Measurements from ENCODE around the gene CARF. TPM values are rescaled to one million over a fixed set of nuclear protein-coding genes. Genes with fewer than 3 reads are reported as not detected.

The CARF gene
- total RNA-seq, 1 experiment from 2014 or later, result 13.8 TPM

DNA sequence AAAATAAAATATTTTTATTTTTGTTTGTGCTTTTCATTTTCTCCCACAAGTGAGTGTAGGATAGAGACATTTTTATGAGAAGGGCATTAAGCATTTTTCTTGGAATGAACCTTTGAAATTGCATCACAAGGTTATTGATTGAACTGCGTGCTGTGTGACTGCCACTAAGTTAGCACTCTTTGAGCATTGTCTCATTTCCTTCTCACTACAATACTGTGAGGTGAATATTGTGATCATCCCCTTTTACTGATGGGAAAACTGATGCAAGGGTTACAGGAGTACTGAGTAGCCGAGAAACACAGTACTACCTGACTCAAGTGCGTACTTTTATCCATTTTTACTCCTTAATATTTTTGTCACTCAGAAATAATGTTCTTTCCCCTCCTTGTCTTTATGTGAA is 104.6 kb downstream of the CARF start:
- Histone ChIP-seq H3K27ac (ENCODE audit: low read length) (no peak overlapping the region), H3K9me3 (ENCODE audit: low read length) (no peaks in the 10 kb centered on the region), H4K20me1 (ENCODE audit: insufficient read depth, low read depth, low read length) (no peaks in the 10 kb centered on the region), H3K4me2 (ENCODE audit: low read depth, low read length, poor library complexity, severe bottlenecking) (peak overlapping the region; percentile 91), H3K9ac (ENCODE audit: low read length) (peak overlapping the region; percentile 24; the same call in 1 of the 2 replicates), H3K4me1 (ENCODE audit: low read length) (peaks cover 46% of the 10 kb centered on the region), H3K36me3 (ENCODE audit: insufficient read depth, low read length) (no peaks in the 10 kb centered on the region), H3K79me2 (ENCODE audit: low read length) (peaks cover 23% of the 10 kb centered on the region; the same call in 1 of the 2 replicates), H2AFZ (ENCODE audit: low read length) (no peak overlapping the region), H3K9me2 (replicated peaks; ENCODE audit: insufficient read depth, low read length) (no peaks in the 10 kb centered on the region), H3K27me3 (ENCODE audit: low read length) (no peaks in the 10 kb centered on the region), H3K4me3 (ENCODE audit: low read length) (0 out of 2 replicates have a peak overlapping the region, but pooled peaks have one; percentile 14)
- DNase-seq, result no peak

DNA sequence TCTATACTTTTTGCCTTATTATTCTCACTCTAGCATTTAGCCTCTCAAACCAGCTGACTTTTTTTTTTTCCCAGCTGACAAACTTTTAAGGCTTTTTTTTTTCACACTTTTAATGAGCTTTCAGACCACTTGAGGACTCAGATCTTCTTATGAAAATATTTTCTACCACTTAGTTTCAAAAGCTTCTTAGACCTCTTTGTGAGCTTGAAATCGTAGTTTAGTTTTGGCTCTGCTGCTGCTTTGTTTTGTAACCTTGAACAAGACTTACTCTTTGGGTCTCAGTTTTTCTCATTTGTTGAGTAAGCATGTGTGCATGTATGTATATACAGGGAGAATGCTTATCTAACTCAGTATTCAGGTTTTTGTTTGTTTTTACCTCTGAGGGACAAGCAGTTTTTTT is 106.1 kb downstream of the CARF start:
- no peak overlapping the region for H2AFZ ChIP-seq (ENCODE audit: low read length)
- H3K4me2 ChIP-seq (ENCODE audit: low read depth, low read length, poor library complexity, severe bottlenecking), result peak overlapping the region; percentile 91

DNA sequence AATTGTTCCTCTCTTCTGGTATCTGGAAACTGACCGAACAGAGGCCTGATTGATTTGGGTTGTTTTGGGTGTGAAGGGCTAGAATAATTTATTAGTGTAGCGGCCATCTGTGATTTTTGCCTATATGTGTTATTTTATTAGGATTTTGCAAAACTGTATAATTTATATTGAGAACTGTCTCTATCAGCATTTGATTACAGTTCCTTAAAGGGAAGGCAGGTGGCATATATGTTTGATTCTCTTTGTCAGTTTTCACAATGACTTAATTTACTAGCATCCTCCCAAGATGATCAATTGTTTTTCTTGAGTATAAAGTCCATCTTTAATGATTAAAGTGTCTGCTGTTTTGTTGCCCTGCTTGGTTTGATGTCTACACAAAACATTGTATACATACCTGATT is 107.1 kb downstream of the CARF start:
- Histone ChIP-seq H3K4me1 (ENCODE audit: low read length) (peaks cover 40% of the 10 kb centered on the region), H3K36me3 (ENCODE audit: insufficient read depth, low read length) (no peaks in the 10 kb centered on the region), H3K4me2 (ENCODE audit: low read depth, low read length, poor library complexity, severe bottlenecking) (peak overlapping the region; percentile 91), H3K9ac (ENCODE audit: low read length) (no peak overlapping the region), H3K4me3 (ENCODE audit: low read length) (peak overlapping the region; percentile 23; the same call in 1 of the 2 replicates), H2AFZ (ENCODE audit: low read length) (no peak overlapping the region), H3K9me3 (ENCODE audit: low read length) (no peaks in the 10 kb centered on the region), H3K27me3 (ENCODE audit: low read length) (no peaks in the 10 kb centered on the region), H3K9me2 (replicated peaks; ENCODE audit: insufficient read depth, low read length) (no peaks in the 10 kb centered on the region), H3K79me2 (ENCODE audit: low read length) (peaks cover 23% of the 10 kb centered on the region; the same call in 1 of the 2 replicates), H4K20me1 (ENCODE audit: insufficient read depth, low read depth, low read length) (no peaks in the 10 kb centered on the region), H3K27ac (ENCODE audit: low read length) (no peak overlapping the region)
- DNase-seq, result no peak

More for the DNA sequence above, 106.1 kb downstream of the CARF start:
- DNase-seq, result peak; percentile 46
- Histone ChIP-seq H3K9me3 (ENCODE audit: low read length) (no peaks in the 10 kb centered on the region), H3K4me1 (ENCODE audit: low read length) (peaks cover 46% of the 10 kb centered on the region), H3K36me3 (ENCODE audit: insufficient read depth, low read length) (no peaks in the 10 kb centered on the region), H4K20me1 (ENCODE audit: insufficient read depth, low read depth, low read length) (no peaks in the 10 kb centered on the region), H3K79me2 (ENCODE audit: low read length) (peaks cover 23% of the 10 kb centered on the region; the same call in 1 of the 2 replicates), H3K27me3 (ENCODE audit: low read length) (no peaks in the 10 kb centered on the region), H3K4me3 (ENCODE audit: low read length) (0 out of 2 replicates have a peak overlapping the region, but pooled peaks have one; percentile 30), H3K27ac (ENCODE audit: low read length) (no peak overlapping the region), H3K9ac (ENCODE audit: low read length) (peak overlapping the region; percentile 25), H3K9me2 (replicated peaks; ENCODE audit: insufficient read depth, low read length) (no peaks in the 10 kb centered on the region)

DNA sequence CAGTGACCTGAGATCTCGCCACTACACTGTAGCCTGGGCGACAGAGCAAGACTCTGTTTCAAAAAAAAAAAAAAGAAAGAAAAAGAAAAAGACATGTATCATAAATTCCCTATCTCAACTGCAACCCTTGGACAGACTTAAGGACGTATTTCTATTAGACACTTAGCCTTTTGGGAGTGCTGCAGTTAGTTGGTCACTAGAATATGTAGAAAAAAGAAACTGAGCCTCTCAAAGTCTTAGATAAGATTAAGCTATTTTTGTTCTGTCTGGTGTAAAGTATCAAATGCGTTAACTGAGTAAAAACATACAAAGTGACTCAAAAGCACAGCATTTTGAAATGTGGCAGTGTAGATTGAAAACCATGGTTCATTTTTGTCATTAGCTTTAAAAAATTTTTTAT is 109.9 kb downstream of the CARF start:
- H3K27ac ChIP-seq (ENCODE audit: low read length), result no peak overlapping the region
- H3K9me3 ChIP-seq (ENCODE audit: low read length), result no peaks in the 10 kb centered on the region
- H3K9me2 ChIP-seq (replicated peaks; ENCODE audit: insufficient read depth, low read length), result no peaks in the 10 kb centered on the region
- H4K20me1 ChIP-seq (ENCODE audit: insufficient read depth, low read depth, low read length), result no peaks in the 10 kb centered on the region
- H2AFZ ChIP-seq (ENCODE audit: low read length), result no peak overlapping the region
- no peaks in the 10 kb centered on the region for H3K27me3 ChIP-seq (ENCODE audit: low read length)
- no peak overlapping the region for H3K4me2 ChIP-seq (ENCODE audit: low read depth, low read length, poor library complexity, severe bottlenecking)
- H3K4me3 ChIP-seq (ENCODE audit: low read length), result no peak overlapping the region
- no peak overlapping the region for H3K9ac ChIP-seq (ENCODE audit: low read length)
- H3K36me3 ChIP-seq (ENCODE audit: insufficient read depth, low read length), result no peaks in the 10 kb centered on the region
- H3K79me2 ChIP-seq (ENCODE audit: low read length), result peaks cover 13% of the 10 kb centered on the region; the same call in 1 of the 2 replicates
- DNase-seq, result no peak
- H3K4me1 ChIP-seq (ENCODE audit: low read length), result peaks cover 23% of the 10 kb centered on the region

DNA sequence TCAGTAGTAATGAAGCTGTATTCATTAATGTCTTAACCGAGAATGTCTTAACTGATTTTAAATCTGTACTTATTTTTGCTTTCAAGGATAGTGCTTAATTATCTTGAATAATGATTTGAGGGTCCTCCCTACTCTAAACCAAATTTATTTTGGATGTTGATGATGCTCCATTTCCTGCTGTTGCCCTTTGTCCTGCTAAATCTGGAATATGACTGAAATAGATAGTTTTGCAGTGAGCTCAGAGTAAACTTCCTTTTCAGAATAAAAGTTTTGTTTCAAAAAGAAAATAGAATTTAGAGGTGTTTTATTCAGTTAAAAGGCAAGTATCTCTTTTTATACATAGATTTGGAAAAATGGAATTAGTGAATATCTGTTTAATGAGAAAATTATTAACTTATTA is 110.7 kb downstream of the CARF start:
- H3K4me1 ChIP-seq (ENCODE audit: low read length), result peaks cover 18% of the 10 kb centered on the region
- H3K9me3 ChIP-seq (ENCODE audit: low read length), result no peaks in the 10 kb centered on the region
- no peaks in the 10 kb centered on the region for H3K9me2 ChIP-seq (replicated peaks; ENCODE audit: insufficient read depth, low read length)
- H3K27ac ChIP-seq (ENCODE audit: low read length), result no peak overlapping the region
- peaks cover 11% of the 10 kb centered on the region; the same call in 1 of the 2 replicates for H3K79me2 ChIP-seq (ENCODE audit: low read length)
- no peaks in the 10 kb centered on the region for H3K36me3 ChIP-seq (ENCODE audit: insufficient read depth, low read length)
- H3K27me3 ChIP-seq (ENCODE audit: low read length), result no peaks in the 10 kb centered on the region
- no peak overlapping the region for H2AFZ ChIP-seq (ENCODE audit: low read length)
- H3K4me3 ChIP-seq (ENCODE audit: low read length), result no peak overlapping the region
- no peak for DNase-seq
- H3K9ac ChIP-seq (ENCODE audit: low read length), result no peak overlapping the region
- H4K20me1 ChIP-seq (ENCODE audit: insufficient read depth, low read depth, low read length), result no peaks in the 10 kb centered on the region
- no peak overlapping the region for H3K4me2 ChIP-seq (ENCODE audit: low read depth, low read length, poor library complexity, severe bottlenecking)

DNA sequence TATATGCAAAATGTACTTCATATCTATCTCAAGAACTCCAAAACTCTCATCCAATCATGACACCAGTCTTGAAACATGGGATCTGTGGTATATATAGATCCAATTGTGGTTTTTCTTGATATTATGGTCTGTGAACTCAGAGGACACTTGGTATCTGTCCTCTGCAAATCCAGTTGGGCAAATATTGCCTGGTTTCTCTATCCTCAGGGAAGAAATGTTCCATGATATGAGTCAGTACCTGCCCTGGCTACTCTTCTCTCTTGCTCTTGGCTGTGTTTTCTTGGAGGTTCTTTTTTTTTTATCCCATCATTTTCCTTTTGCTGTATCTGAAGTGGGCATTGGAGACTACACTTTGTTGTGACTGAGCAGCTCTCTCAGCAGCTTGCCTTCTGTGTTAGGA is 113.5 kb downstream of the CARF start:
- no peaks in the 10 kb centered on the region for H3K27me3 ChIP-seq (ENCODE audit: low read length)
- no peaks in the 10 kb centered on the region for H3K79me2 ChIP-seq (ENCODE audit: low read length)
- H3K4me2 ChIP-seq (ENCODE audit: low read depth, low read length, poor library complexity, severe bottlenecking), result no peak overlapping the region
- H3K9me2 ChIP-seq (replicated peaks; ENCODE audit: insufficient read depth, low read length), result no peaks in the 10 kb centered on the region; the same call in 1 of the 2 replicates
- H3K9me3 ChIP-seq (ENCODE audit: low read length), result no peaks in the 10 kb centered on the region
- no peak overlapping the region for H3K9ac ChIP-seq (ENCODE audit: low read length)
- H3K4me3 ChIP-seq (ENCODE audit: low read length), result no peak overlapping the region
- H3K4me1 ChIP-seq (ENCODE audit: low read length), result no peaks in the 10 kb centered on the region; the same call in 1 of the 2 replicates
- DNase-seq, result no peak
- no peak overlapping the region for H3K27ac ChIP-seq (ENCODE audit: low read length)
- H3K36me3 ChIP-seq (ENCODE audit: insufficient read depth, low read length), result no peaks in the 10 kb centered on the region
- no peaks in the 10 kb centered on the region for H4K20me1 ChIP-seq (ENCODE audit: insufficient read depth, low read depth, low read length)
- no peak overlapping the region for H2AFZ ChIP-seq (ENCODE audit: low read length)

DNA sequence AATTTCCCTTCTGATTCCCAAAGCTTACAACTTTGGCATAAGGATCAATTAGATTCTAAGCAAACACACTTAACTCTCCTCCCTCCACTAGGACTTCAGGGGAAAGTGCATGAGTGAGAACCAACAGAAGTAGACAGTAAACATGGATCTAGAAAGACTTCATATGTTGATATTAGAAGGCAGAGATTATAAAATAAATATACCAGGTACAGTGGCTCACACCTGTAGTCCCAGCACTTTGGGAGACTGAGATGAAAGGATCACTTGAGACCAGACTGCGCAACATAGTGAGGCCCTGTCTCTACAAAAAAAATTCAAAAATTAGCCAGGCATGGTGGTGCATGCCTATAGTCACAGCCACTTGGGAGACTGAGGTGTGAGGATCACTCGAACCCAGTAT is 118.5 kb downstream of the CARF start:
- Histone ChIP-seq H3K79me2 (ENCODE audit: low read length) (peaks cover 7% of the 10 kb centered on the region; the same call in 1 of the 2 replicates), H2AFZ (ENCODE audit: low read length) (no peak overlapping the region), H3K27me3 (ENCODE audit: low read length) (no peaks in the 10 kb centered on the region), H3K9ac (ENCODE audit: low read length) (no peak overlapping the region), H3K36me3 (ENCODE audit: insufficient read depth, low read length) (no peaks in the 10 kb centered on the region), H3K9me2 (replicated peaks; ENCODE audit: insufficient read depth, low read length) (no peaks in the 10 kb centered on the region; the same call in 1 of the 2 replicates), H3K4me1 (ENCODE audit: low read length) (no peaks in the 10 kb centered on the region), H3K4me2 (ENCODE audit: low read depth, low read length, poor library complexity, severe bottlenecking) (no peak overlapping the region), H3K9me3 (ENCODE audit: low read length) (no peaks in the 10 kb centered on the region), H3K4me3 (ENCODE audit: low read length) (no peak overlapping the region), H4K20me1 (ENCODE audit: insufficient read depth, low read depth, low read length) (no peaks in the 10 kb centered on the region), H3K27ac (ENCODE audit: low read length) (no peak overlapping the region)
- no peak for DNase-seq

DNA sequence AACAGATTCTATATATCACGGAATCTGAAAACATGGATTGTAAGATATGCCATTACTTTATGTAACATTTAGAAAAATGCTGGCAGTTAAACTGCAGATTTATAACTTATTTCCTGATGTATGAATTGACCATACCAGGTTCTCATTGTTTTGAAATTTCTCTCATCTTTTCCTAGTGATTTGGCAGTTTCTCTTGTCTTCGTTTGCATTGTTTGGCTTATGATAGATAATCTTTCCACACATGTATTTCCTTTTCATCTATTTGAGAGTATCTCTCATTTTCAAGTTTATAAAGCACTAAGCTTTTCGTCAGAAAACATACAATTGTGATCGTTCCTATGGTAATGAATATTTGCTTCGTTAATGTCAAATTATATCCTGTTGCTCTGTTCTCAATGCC is 118.9 kb downstream of the CARF start:
- no peaks in the 10 kb centered on the region for H3K27me3 ChIP-seq (ENCODE audit: low read length)
- H3K36me3 ChIP-seq (ENCODE audit: insufficient read depth, low read length), result no peaks in the 10 kb centered on the region
- peaks cover 7% of the 10 kb centered on the region; the same call in 1 of the 2 replicates for H3K79me2 ChIP-seq (ENCODE audit: low read length)
- no peaks in the 10 kb centered on the region; the same call in 1 of the 2 replicates for H3K9me2 ChIP-seq (replicated peaks; ENCODE audit: insufficient read depth, low read length)
- no peaks in the 10 kb centered on the region for H3K4me1 ChIP-seq (ENCODE audit: low read length)
- H4K20me1 ChIP-seq (ENCODE audit: insufficient read depth, low read depth, low read length), result no peaks in the 10 kb centered on the region
- no peak overlapping the region for H3K4me3 ChIP-seq (ENCODE audit: low read length)
- no peaks in the 10 kb centered on the region for H3K9me3 ChIP-seq (ENCODE audit: low read length)
- no peak for DNase-seq
- no peak overlapping the region for H3K27ac ChIP-seq (ENCODE audit: low read length)
- H3K4me2 ChIP-seq (ENCODE audit: low read depth, low read length, poor library complexity, severe bottlenecking), result no peak overlapping the region
- no peak overlapping the region for H2AFZ ChIP-seq (ENCODE audit: low read length)
- no peak overlapping the region for H3K9ac ChIP-seq (ENCODE audit: low read length)
